Measurements from ENCODE around the gene PLEKHF1. TPM values are rescaled to one million over a fixed set of nuclear protein-coding genes. Genes with fewer than 3 reads are reported as not detected.

PLEKHF1 gene
- total and polyA plus RNA-seq, 2 of the 13 experiments (the other 11 are each of a cell fraction or from before 2014, with no cell fraction given), result 2.9 to 3.8 TPM

DNA sequence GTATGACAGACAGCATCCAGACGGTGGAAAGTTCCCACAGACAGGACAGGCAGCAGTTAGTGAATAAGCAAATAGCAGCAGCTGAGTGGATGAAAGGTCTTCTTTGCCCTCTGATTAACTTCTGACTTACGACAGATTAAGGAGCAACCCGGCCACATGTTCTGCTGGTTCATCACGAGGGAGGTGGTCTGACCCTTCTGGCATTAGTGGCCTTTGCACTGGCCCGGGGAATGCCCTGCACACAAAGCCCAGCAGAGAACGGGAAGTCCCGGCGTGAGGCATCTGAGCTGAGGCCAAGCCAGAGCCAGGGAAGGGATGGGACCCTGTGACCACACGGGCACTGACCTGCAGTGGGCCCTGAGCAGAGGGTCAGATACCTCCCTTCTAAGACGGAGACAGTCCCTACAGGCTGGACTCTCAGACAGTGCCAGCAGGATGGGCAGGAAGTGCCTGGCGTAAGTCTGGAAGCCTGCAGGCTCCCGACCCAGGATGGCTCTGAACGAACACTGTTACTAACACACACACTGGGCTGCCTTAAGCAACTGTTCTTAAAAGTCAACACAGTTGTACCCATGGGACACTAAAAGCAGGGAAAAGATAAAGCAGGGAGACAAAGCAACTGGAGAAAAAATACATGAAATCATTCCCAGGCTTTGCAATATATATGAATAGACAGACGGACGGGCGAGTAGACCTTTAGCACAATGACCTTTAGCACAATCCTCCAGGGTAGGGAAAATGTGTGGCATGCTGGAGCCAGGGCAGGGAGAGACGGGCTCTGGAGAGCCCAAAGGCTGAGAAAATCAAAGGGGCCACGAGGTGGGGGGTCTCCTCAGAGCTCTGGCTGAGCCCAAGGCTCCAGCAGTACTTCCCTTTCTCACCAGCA is 43.5 kb downstream of the PLEKHF1 start (continued):
- TF ChIP-seq, protein P1, sequence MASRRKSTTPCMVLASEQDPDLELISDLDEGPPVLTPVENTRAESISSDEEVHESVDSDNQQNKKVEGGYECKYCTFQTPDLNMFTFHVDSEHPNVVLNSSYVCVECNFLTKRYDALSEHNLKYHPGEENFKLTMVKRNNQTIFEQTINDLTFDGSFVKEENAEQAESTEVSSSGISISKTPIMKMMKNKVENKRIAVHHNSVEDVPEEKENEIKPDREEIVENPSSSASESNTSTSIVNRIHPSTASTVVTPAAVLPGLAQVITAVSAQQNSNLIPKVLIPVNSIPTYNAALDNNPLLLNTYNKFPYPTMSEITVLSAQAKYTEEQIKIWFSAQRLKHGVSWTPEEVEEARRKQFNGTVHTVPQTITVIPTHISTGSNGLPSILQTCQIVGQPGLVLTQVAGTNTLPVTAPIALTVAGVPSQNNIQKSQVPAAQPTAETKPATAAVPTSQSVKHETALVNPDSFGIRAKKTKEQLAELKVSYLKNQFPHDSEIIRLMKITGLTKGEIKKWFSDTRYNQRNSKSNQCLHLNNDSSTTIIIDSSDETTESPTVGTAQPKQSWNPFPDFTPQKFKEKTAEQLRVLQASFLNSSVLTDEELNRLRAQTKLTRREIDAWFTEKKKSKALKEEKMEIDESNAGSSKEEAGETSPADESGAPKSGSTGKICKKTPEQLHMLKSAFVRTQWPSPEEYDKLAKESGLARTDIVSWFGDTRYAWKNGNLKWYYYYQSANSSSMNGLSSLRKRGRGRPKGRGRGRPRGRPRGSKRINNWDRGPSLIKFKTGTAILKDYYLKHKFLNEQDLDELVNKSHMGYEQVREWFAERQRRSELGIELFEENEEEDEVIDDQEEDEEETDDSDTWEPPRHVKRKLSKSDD (CRISPR knock-in tag; IDR thresholded peaks at IDR 0.05; ENCODE audit: low read depth), result no peak
- TF ChIP-seq SKIL (CRISPR knock-in tag; IDR thresholded peaks at IDR 0.05; ENCODE audit: borderline replicate concordance), result peak; percentile 68
- TF ChIP-seq ZNF430 (CRISPR knock-in tag; IDR thresholded peaks at IDR 0.05), result 0 out of 2 replicates have a peak, but pooled peaks have one; percentile 24
- TF ChIP-seq ZBTB26 (CRISPR knock-in tag; IDR thresholded peaks at IDR 0.05; ENCODE audit: borderline replicate concordance), result 0 out of 2 replicates have a peak, but pooled peaks have one; percentile 37
- TF ChIP-seq GATAD2A (CRISPR knock-in tag; IDR thresholded peaks at IDR 0.05), result peak; percentile 60; the same call in 1 of the 2 replicates
- TF ChIP-seq KMT2A (CRISPR knock-in tag; IDR thresholded peaks at IDR 0.05), result peak; percentile 39; the same call in 1 of the 2 replicates
- TF ChIP-seq, protein P2, sequence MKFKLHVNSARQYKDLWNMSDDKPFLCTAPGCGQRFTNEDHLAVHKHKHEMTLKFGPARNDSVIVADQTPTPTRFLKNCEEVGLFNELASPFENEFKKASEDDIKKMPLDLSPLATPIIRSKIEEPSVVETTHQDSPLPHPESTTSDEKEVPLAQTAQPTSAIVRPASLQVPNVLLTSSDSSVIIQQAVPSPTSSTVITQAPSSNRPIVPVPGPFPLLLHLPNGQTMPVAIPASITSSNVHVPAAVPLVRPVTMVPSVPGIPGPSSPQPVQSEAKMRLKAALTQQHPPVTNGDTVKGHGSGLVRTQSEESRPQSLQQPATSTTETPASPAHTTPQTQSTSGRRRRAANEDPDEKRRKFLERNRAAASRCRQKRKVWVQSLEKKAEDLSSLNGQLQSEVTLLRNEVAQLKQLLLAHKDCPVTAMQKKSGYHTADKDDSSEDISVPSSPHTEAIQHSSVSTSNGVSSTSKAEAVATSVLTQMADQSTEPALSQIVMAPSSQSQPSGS (CRISPR knock-in tag; IDR thresholded peaks at IDR 0.05), result no peak
- peak; percentile 42; the same call in 1 of the 2 replicates for TF ChIP-seq DR1 (CRISPR knock-in tag; IDR thresholded peaks at IDR 0.05)
- TF ChIP-seq ZNF782 (CRISPR knock-in tag; IDR thresholded peaks at IDR 0.05; ENCODE audit: borderline replicate concordance), result no peak
- TF ChIP-seq RAD51 (IDR thresholded peaks at IDR 0.05; ENCODE audit: borderline replicate concordance), result no peak
- 0 out of 2 replicates have a peak, but pooled peaks have one; percentile 15 for TF ChIP-seq MEIS2 (CRISPR knock-in tag; IDR thresholded peaks at IDR 0.05)
- TF ChIP-seq BRD4 (CRISPR knock-in tag; IDR thresholded peaks at IDR 0.05), result peak; percentile 24; the same call in 1 of the 2 replicates
- no peak for TF ChIP-seq TMF1 (CRISPR knock-in tag; IDR thresholded peaks at IDR 0.05; ENCODE audit: low read depth)
- TF ChIP-seq THAP11 (CRISPR knock-in tag; IDR thresholded peaks at IDR 0.05), result no peak
- TF ChIP-seq NPAS2 (CRISPR knock-in tag; IDR thresholded peaks at IDR 0.05; ENCODE audit: borderline replicate concordance), result no peak
- TF ChIP-seq SP4 (CRISPR knock-in tag; IDR thresholded peaks at IDR 0.05), result peak; percentile 54; the same call in 1 of the 2 replicates
- peak; percentile 71 for TF ChIP-seq NR2F6 (IDR thresholded peaks at IDR 0.05)
- TF ChIP-seq NR2F6 (CRISPR knock-in tag; IDR thresholded peaks at IDR 0.05), result peak; percentile 87
- TF ChIP-seq ZNF883 (CRISPR knock-in tag; IDR thresholded peaks at IDR 0.05; ENCODE audit: not compliant biosample characterization), result peak; percentile 19
- peak; percentile 26; the same call in 1 of the 2 replicates for TF ChIP-seq SOX5 (CRISPR knock-in tag; IDR thresholded peaks at IDR 0.05; ENCODE audit: borderline replicate concordance)
- TF ChIP-seq LCORL (IDR thresholded peaks at IDR 0.05), result no peak
- TF ChIP-seq LCORL (CRISPR knock-in tag; IDR thresholded peaks at IDR 0.05), result 0 out of 2 replicates have a peak, but pooled peaks have one; percentile 44
- peak; percentile 73; the same call in 1 of the 2 replicates for TF ChIP-seq ZNF331 (CRISPR knock-in tag; IDR thresholded peaks at IDR 0.05)
- TF ChIP-seq GATA4 (IDR thresholded peaks at IDR 0.05; ENCODE audit: borderline replicate concordance, low read depth), result no peak
